GM12891 (cell line): ENCODE results near the gene DOLK.

ENCODE experiments used
- POLR2A ChIP-seq: IDR thresholded peaks from 2 replicates; pipeline ENCODE4 v1.6.1; 2011; ENCODE audit warnings: low read depth, low read length, control low read depth
- POLR2AphosphoS5 ChIP-seq: IDR thresholded peaks from 2 replicates; pipeline ENCODE4 v1.6.1; 2011; ENCODE audit warnings: low read depth, low read length, control low read depth
- SPI1 ChIP-seq: IDR thresholded peaks from 2 replicates; pipeline ENCODE4 v1.6.1; 2011; ENCODE audit warnings: low read depth, low read length, control low read depth
- TAF1 ChIP-seq: IDR thresholded peaks from 2 replicates; pipeline ENCODE4 v1.6.1; 2011; ENCODE audit warnings: low read depth, low read length, control low read depth

- TF ChIP-seq POLR2A (no peak), TAF1 (no peak), POLR2AphosphoS5 (no peak), SPI1 (no peak)
Measured at GRCh38 chr9:128946571-128947276, 679 bp downstream of the DOLK start.
